Activated T-helper 2 cell treated with anti-CD3 and anti-CD28 coated beads, Interferon-gamma antibody, Interleukin-2, Interleukin-4, amounts not matched to agents 10 μg/mL and 5 μg/mL and 100 μg/mL, durations not matched to agents 14 hours and 24 hours and 36 hours (primary cell): ENCODE measurements around the gene TOE1. TPM values are rescaled to one million over a fixed set of nuclear protein-coding genes. Genes with fewer than 3 reads are reported as not detected.
"Not testable (repeated sequence)": the region's sequence is repeated elsewhere in the genome, so short reads cannot be mapped to it uniquely, and the experiment has no call there.

Experiments used
- DNase-seq: peaks from one replicate; pipeline ENCODE4 v3.0.0; 2021; ENCODE audit warnings: low spot score
- H3K27ac Mint-ChIP-seq: one replicate; pipeline ENCODE4 v1.8.0; 2021; ENCODE audit warnings: mixed read lengths
- H3K27me3 Mint-ChIP-seq: one replicate; pipeline ENCODE4 v1.8.0; 2021; ENCODE audit warnings: low read depth, mixed read lengths
- H3K36me3 Mint-ChIP-seq: one replicate; pipeline ENCODE4 v1.8.0; 2021; ENCODE audit warnings: low read depth, mixed read lengths
- H3K4me1 Mint-ChIP-seq: one replicate; pipeline ENCODE4 v1.8.0; 2021; ENCODE audit warnings: low read depth, mixed read lengths
- H3K4me3 Mint-ChIP-seq: one replicate; pipeline ENCODE4 v1.8.0; 2021; ENCODE audit warnings: low read depth, mild to moderate bottlenecking, moderate library complexity, mixed read lengths
- H3K9me3 Mint-ChIP-seq: one replicate; pipeline ENCODE4 v1.8.0; 2021; ENCODE audit warnings: mixed read lengths
- intact Hi-C: fragments of 100-400 bp; cut with micrococcal nuclease; formaldehyde crosslinking; loops from one replicate; pipeline ENCODE4 v1.15.1; 2023
- total RNA-seq: library from RNA; stranded (reverse); gene quantifications from 2 replicates; pipeline ENCODE4 v1.2.3, GENCODE V29; 2022

Gene TOE1
- total RNA-seq, result 26.3 and 29.3 TPM in 2 replicates

DNA sequence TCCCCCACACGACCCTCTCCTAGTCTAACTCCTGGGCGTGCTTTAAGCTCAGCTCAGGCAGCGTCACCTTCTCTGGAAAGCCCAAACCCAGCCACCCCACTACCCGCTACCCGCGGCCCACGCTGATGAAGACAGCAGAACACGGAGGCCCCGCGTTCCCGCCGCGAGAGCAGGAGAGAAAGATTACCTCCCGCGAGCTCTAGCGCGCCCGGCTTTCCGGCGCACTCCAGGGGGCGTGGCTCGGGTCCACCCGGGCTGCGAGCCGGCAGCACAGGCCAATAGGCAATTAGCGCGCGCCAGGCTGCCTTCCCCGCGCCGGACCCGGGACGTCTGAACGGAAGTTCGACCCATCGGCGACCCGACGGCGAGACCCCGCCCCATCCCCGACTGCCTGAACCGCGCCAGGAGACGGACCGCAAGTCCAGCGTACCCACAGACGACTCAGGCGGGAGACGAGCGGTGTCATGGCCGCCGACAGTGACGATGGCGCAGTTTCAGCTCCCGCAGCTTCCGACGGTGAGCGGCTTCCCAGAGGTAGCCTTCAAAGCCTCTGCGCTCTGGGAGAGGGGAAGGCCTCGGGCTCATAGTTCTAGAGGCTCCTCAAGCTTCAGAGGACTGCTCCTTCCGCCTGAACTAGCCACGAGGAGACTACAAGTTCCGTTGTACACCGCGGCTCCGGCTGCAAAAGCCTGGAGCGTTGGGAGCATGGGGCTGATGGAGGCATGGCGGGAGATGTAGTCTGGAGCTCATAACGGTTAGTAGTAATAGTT is at the start of gene TOE1, which contains the start of gene MUTYH:
TSS of gene TOE1 (plus strand) at position 382 of the 770 bp plus-strand sequence. CDS start at position 465, 83 bp downstream.
TSS of gene MUTYH (minus strand) at position 652 of the 770 bp plus-strand sequence. CDS start 5,935 bp downstream, outside the sequence.
- Mint-ChIP-seq H3K4me1 (peaks cover 37% of the 10 kb centered on the region), H3K27me3 (no peaks in the 10 kb centered on the region), H3K36me3 (peaks cover 60% of the 10 kb centered on the region), H3K4me3 (peak within 1 kb of the TSS; percentile 95), H3K27ac (peak within 1 kb of the TSS; percentile 99), H3K9me3 (peaks cover 6% of the 10 kb centered on the region)
- peak; percentile 95 for DNase-seq
- intact Hi-C loops, result loop anchor here (1.0 to 5.0 kb wide), 7 partner anchors 14 to 348 kb away; partner anchors contain the start of genes CCDC163, HPDL, MMACHC and TESK2

DNA sequence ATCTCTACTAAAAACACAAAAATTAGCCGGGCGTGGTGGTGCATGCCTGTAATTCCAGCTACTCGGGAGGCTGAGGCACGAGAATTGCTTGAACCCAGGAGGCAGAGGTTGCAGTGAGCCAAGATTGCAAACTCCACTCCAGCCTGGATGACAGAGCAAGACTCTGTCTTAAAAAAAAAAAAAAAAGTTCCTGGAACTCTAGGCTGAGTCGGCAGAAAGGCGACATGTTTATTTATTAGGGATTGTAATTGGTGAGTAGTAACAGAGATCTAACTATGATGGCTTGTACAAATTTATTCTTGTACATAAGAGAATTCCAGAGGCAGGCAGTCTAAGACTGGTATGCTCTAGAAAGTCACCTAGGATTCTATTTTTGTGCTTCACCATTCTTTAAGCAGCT is 49.0 kb upstream of the TOE1 start:
- H3K4me1 Mint-ChIP-seq, H3K36me3 Mint-ChIP-seq, H3K27me3 Mint-ChIP-seq, H3K9me3 Mint-ChIP-seq, H3K4me3 Mint-ChIP-seq, DNase-seq, H3K27ac Mint-ChIP-seq, intact Hi-C loops: not testable (repeated sequence)

DNA sequence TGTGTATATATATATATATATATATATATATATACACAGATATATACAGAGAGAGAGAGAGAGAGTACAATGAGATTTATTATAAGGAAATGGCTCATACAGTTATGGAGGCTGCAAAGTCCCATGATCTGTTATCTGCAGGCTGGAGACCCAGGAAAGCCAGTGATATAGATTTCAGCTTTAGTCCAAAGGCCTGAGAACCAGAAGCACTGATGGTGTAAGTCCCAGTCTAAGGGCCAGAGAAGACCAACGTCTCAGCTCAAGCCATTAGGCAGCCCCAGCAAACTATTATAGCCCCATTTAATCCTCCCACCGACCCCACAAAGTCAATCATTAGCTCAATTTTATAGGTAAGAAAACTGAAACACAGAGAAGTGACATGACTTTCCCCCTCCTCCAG is 48.3 kb upstream of the TOE1 start:
- Mint-ChIP-seq H3K27me3 (peaks cover 3% of the 10 kb centered on the region), H3K4me1 (no peaks in the 10 kb centered on the region), H3K27ac (no peak overlapping the region), H3K4me3 (no peak overlapping the region), H3K9me3 (no peaks in the 10 kb centered on the region), H3K36me3 (no peaks in the 10 kb centered on the region)
- intact Hi-C loops, result no loop called here
- no peak for DNase-seq

DNA sequence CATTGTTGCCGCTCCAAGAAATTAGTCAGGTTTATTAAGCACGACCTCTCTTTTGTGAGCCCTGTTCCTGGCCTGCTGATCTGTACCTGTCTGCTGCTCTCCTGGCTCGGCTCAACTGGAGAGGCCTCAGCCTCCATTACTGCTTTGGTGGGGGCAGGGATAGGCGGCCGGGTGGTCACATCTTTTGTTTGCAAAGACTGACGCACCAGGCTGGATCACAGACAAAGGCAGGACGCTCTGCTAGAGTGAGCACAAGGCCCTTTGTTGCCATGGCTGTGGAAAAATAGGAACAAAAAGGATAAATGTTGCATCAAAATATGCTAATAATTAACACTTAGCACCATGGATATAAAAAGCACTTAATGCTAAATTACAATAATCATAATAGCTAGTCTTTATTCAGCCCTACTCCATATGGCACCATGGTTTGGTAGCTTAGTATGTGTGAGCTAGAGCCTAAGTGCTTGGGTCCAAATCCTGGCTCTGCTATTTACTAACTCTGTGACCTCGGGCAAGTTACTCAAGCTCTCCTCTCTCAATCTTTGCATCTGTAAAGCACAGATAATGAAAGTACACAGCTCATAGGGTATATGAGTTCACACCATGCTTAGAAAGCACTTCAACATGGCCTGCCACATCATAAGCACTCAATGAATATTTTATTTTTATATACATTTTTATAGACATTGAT is 42.2 kb upstream of the TOE1 start:
- Mint-ChIP-seq H3K4me3 (no peak overlapping the region), H3K27me3 (no peaks in the 10 kb centered on the region), H3K9me3 (no peaks in the 10 kb centered on the region), H3K27ac (no peak overlapping the region), H3K4me1 (peaks cover 10% of the 10 kb centered on the region), H3K36me3 (no peaks in the 10 kb centered on the region)
- no peak for DNase-seq
- intact Hi-C loops, result no loop called here

DNA sequence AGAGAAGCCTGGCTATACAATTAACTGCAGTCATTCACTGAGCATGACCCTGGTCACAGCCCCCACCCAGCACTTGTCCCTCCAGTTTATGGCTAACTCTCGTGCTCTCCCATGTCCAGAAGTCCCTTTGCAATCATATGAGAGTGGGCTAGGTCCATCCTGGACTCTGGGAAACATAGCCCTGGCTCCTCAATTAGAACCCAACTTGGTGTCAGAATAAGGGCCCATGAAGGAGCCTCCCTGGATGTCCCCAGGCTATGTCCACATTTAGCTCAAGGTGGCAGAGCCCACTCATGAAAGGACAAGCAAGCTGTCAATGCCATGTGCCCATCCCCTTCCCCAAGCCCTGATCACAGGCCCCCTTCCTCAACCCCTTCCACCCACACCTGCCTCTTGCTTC is 40.7 kb upstream of the TOE1 start:
- H3K27me3 Mint-ChIP-seq, result no peaks in the 10 kb centered on the region
- H3K36me3 Mint-ChIP-seq, result no peaks in the 10 kb centered on the region
- H3K4me1 Mint-ChIP-seq, result peaks cover 10% of the 10 kb centered on the region
- H3K4me3 Mint-ChIP-seq, result no peak overlapping the region
- H3K27ac Mint-ChIP-seq, result no peak overlapping the region
- no peak for DNase-seq
- H3K9me3 Mint-ChIP-seq, result no peaks in the 10 kb centered on the region
- intact Hi-C loops, result no loop called here

DNA sequence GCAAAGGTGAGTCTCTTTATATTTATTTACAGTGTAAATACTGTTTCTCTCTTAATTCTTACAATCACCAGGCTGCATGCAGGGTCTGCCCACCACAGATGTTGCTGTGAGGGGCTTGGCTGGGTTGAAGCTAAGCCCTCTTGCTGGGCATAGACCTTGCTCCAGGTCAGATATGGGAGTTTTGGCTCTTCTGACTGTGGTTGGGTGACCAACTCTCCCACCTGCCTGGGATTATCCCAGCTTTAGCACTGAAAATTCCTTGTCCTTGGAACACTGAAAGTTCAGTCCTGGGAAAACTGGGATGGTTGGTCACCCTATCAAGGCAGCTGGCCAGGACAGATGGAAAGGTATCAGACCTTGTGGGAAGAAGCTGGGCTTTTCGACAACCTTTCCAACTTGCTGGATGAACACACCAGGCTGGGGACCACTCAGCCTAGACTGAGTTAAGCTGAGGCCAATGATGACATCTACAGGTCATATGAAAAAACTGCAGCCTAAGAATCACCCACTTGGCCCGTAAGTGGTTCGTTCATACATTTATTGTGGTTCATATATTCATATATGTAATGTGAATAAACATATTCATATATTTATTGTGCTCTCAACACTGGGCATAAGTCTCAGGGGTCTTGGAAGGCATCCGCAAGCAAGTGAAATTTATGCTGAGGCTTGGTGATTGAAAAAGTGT is 39.8 kb upstream of the TOE1 start:
- no peaks in the 10 kb centered on the region for H3K36me3 Mint-ChIP-seq
- no peak overlapping the region for H3K27ac Mint-ChIP-seq
- H3K4me1 Mint-ChIP-seq, result peaks cover 15% of the 10 kb centered on the region
- H3K9me3 Mint-ChIP-seq, result no peaks in the 10 kb centered on the region
- H3K27me3 Mint-ChIP-seq, result no peaks in the 10 kb centered on the region
- intact Hi-C loops, result loop anchor here (1.0 to 10.0 kb wide), 3 partner anchors 95 to 493 kb away; partner anchors contain the start of genes BTBD19, DYNLT4 and ZSWIM5
- DNase-seq, result no peak
- H3K4me3 Mint-ChIP-seq, result no peak overlapping the region

DNA sequence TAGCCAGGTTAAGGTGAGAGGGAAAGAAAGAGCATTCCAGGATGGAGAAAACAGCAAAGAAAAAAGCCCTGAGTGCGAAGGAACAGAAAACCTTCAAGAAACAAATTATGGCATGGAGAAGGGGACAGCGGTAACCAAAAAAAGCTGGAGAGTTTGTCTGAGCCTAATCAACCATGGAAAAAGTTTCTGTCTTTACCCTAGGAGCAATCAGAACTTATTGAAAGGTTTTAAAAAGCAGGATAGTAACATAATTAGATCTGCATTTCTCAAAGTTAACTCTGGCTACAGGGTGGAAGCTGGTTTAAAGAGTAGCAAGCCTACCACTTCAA is 39.3 kb upstream of the TOE1 start:
- intact Hi-C loops, result loop anchor here (1.0 to 10.0 kb wide), 3 partner anchors 96 to 493 kb away; partner anchors contain the start of genes BTBD19, DYNLT4 and ZSWIM5
- Mint-ChIP-seq H3K36me3 (no peaks in the 10 kb centered on the region), H3K27me3 (no peaks in the 10 kb centered on the region), H3K4me3 (no peak overlapping the region), H3K4me1 (peaks cover 19% of the 10 kb centered on the region), H3K9me3 (no peaks in the 10 kb centered on the region), H3K27ac (no peak overlapping the region)
- DNase-seq, result no peak

DNA sequence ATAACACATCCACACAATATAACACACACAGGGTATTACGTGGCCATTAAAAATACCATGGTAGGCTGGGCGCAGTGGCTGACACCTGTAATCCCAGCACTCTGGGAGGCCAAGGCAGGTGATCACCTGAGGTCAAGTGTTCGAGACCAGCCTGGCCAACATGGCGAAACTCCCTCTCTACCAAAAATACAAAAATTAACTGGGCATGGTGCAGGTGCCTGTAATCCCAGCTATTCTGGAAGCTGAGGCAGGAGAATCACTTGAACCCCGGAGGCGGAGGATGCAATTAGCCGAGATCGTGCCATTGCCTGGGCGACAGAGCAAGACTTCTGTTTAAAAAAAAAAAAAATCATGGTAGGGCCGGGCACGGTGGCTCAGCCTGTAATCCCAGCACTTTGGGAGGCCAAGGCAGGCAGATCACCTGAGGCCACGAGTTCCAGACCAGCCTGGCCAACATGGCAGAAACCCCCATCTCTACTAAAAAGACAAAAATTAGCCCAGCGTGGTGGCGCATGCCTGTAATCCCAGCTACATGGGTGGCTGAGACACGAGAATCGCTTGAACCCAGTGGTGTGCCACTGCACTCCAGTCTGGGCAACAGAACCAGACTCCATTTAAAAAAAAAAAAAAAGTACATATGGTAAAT is 37.3 kb upstream of the TOE1 start:
- no peak overlapping the region for H3K27ac Mint-ChIP-seq
- no peak for DNase-seq
- H3K4me3 Mint-ChIP-seq, result peak overlapping the region; percentile 49
- intact Hi-C loops, result loop anchor here (1.0 to 10.0 kb wide), 6 partner anchors 38 to 572 kb away; partner anchors contain the start of genes BTBD19, DYNLT4, MUTYH and RNU5D-1
- H3K9me3 Mint-ChIP-seq, result no peaks in the 10 kb centered on the region
- H3K4me1 Mint-ChIP-seq, result peaks cover 31% of the 10 kb centered on the region
- no peaks in the 10 kb centered on the region for H3K27me3 Mint-ChIP-seq
- H3K36me3 Mint-ChIP-seq, result no peaks in the 10 kb centered on the region

DNA sequence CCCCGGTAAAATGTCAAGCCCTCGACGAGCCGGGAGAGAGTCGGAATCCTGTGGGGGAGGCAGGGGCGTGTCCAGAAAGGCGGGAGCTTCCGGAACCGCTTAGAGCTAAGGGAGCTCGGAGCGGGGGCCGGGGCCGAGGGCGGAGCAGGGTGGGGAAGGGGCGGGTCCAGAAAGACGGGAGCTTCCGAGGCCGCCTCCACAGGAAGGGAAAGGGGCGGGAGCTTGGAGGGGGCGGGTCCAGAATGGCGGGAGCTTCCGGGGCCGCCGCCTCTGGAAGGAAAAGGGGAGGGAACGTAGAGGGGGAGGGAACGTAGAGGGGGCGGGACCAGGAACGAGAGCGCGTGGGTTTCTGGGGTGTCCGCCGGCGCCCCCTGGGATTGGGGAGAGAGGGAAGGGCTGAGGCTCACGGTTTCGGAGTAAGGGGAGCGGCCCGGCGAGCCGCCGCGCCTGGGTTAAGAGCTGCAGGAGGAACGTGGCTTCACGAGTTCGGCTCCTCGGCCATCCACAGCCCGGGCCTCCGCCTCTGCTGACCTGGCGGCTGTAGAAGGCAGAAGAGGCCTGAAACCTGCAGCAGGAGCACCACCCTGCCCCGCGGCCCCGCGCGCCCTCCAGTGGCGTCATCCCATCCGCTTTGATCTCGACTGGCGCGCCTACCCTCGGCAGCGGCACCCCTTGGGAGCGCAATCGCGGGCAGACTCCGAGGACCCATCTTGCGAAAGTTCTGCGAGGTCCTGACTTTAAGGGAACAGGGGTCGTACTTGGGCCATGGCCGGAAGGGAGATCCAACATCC is 36.3 kb upstream of the TOE1 start:
- H3K4me1 Mint-ChIP-seq, result peaks cover 31% of the 10 kb centered on the region
- intact Hi-C loops, result loop anchor here (1.0 to 10.0 kb wide), 7 partner anchors 23 to 573 kb away; partner anchors contain the start of genes BTBD19, DYNLT4, HPDL and MUTYH
- H3K9me3 Mint-ChIP-seq, result no peaks in the 10 kb centered on the region
- no peaks in the 10 kb centered on the region for H3K36me3 Mint-ChIP-seq
- peak overlapping the region; percentile 95 for H3K27ac Mint-ChIP-seq
- no peaks in the 10 kb centered on the region for H3K27me3 Mint-ChIP-seq
- peak; percentile 89 for DNase-seq
- peak overlapping the region; percentile 91 for H3K4me3 Mint-ChIP-seq

DNA sequence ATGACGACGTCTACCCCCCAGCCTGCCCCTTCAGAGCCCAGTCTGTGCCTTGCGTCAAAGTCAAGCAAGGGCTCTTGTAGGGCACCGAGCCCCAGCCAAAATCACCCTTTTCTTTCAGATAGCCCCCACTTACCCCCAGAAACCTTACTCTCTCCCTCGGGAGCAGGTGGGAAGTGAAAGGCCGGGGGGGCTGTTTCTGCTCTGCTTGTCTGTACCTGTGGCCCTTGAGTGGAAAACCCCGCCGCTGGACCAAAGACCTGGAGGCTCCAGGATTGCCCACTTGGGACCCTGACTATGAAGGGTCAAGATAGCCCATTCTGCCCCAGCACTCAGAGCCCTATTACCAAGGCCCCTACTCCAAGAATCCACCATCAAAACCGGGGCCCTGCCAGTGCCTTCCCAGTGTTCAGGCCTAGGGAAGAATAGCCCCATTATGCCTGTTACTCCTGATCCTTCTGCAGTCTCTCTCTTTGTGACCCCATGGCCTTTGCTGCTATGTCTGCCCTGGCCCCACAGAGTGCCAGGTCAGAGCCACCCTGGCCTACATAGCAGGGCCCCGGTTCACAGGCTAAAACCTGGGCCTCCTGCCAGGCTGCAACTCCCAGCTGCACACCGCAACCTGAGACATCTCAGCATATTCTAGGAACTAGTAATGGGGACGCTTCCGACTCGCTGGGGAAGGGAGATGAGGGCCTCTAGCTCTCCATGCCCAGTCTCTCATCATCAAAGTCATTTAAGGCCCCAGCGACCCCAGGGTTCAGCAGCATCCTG is 35.5 kb upstream of the TOE1 start:
- H3K27ac Mint-ChIP-seq, result peak overlapping the region; percentile 95
- peak; percentile 15 for DNase-seq
- no peaks in the 10 kb centered on the region for H3K36me3 Mint-ChIP-seq
- no peaks in the 10 kb centered on the region for H3K27me3 Mint-ChIP-seq
- intact Hi-C loops, result loop anchor here (2.0 to 10.0 kb wide), 3 partner anchors 22 to 497 kb away; partner anchors contain the start of genes BTBD19, DYNLT4, HPDL and ZSWIM5
- H3K9me3 Mint-ChIP-seq, result no peaks in the 10 kb centered on the region
- H3K4me3 Mint-ChIP-seq, result peak overlapping the region; percentile 91
- H3K4me1 Mint-ChIP-seq, result peaks cover 31% of the 10 kb centered on the region

DNA sequence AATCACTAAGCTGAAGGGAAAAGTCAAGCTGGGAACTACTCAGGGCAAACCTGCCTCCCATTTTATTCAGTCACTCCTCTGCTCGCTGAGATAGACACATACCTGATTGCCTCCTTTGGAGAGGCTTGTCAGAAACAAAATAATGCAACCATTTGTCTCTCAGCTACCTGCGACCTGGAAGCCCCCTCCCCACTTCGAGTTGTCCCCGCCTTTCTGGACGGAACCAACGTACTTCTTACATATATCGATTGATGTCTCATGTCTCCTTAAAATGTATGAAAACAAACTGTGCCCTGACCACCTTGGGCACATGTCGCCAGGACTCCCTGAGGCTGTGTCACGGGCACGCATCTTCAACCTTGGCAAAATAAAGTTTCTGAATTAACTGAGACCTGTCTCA is 34.7 kb upstream of the TOE1 start:
- Mint-ChIP-seq H3K27me3 (no peaks in the 10 kb centered on the region), H3K27ac (peak overlapping the region; percentile 95), H3K9me3 (no peaks in the 10 kb centered on the region), H3K36me3 (no peaks in the 10 kb centered on the region), H3K4me3 (peak overlapping the region; percentile 91), H3K4me1 (peaks cover 31% of the 10 kb centered on the region)
- no peak for DNase-seq
- intact Hi-C loops, result loop anchor here (2.0 to 10.0 kb wide), 2 partner anchors 22 to 100 kb away; partner anchors contain the start of genes HPDL and ZSWIM5
